PFSK-1 (cell line): ENCODE measurements around the gene SUN5.

Source experiments
- FOXP2 ChIP-seq: optimal IDR thresholded peaks from 2 replicates; pipeline ENCODE3; 2011; ENCODE audit warnings: borderline replicate concordance, control low read depth, inconsistent platforms; ENCODE audit not compliant: insufficient read depth; ENCODE audit errors: extremely low read length, extremely low read depth
- POLR2AphosphoS5 ChIP-seq: IDR thresholded peaks from 2 replicates; pipeline ENCODE4 v1.6.1; 2012; ENCODE audit warnings: low read depth, mild to moderate bottlenecking, control low read depth, low read length, moderate library complexity
- REST ChIP-seq, 2 experiments: IDR thresholded peaks; 2 replicates each; pipeline versions ENCODE4 v1.6.1 to v1.8.0; 2011 to 2012; ENCODE audit warnings: low read depth in 2 of 2, low read length in 2 of 2, control low read depth in 1 of 2, inconsistent platforms in 1 of 2, mild to moderate bottlenecking in 1 of 2, moderate library complexity in 1 of 2; ENCODE audit not compliant: insufficient read depth in 1 of 2
- SIN3A ChIP-seq: IDR thresholded peaks from 2 replicates; pipeline ENCODE4 v1.6.1; 2012; ENCODE audit warnings: mild to moderate bottlenecking, low read length, moderate library complexity, borderline replicate concordance; ENCODE audit not compliant: insufficient read depth
- TAF1 ChIP-seq: IDR thresholded peaks from 2 replicates; pipeline ENCODE4 v1.6.1; 2012; ENCODE audit warnings: low read length, control low read depth, borderline replicate concordance; ENCODE audit not compliant: insufficient read depth

The SUN5 gene

GRCh38 chr20:32991792-32992641 lies 12.2 kb downstream of the SUN5 start:
- no peak for TF ChIP-seq POLR2AphosphoS5
- TF ChIP-seq REST (IDR thresholded peaks at IDR 0.05; ENCODE audit: insufficient read depth in 1 of 2, low read depth in 2 of 2, low read length in 2 of 2): no peak
- TF ChIP-seq TAF1: no peak
- no peak for TF ChIP-seq FOXP2
- no peak for TF ChIP-seq SIN3A

GRCh38 chr20:32991383-32991782 lies 12.8 kb downstream of the SUN5 start:
- TF ChIP-seq REST (IDR thresholded peaks at IDR 0.05; ENCODE audit: insufficient read depth in 1 of 2, low read depth in 2 of 2, low read length in 2 of 2) (no peak), POLR2AphosphoS5 (no peak), FOXP2 (no peak), TAF1 (no peak), SIN3A (no peak)

GRCh38 chr20:32990426-32990825 lies 13.8 kb downstream of the SUN5 start:
- no peak for TF ChIP-seq REST (IDR thresholded peaks at IDR 0.05; ENCODE audit: insufficient read depth in 1 of 2, low read depth in 2 of 2, low read length in 2 of 2)
- no peak for TF ChIP-seq SIN3A
- no peak for TF ChIP-seq TAF1
- TF ChIP-seq POLR2AphosphoS5: no peak
- no peak for TF ChIP-seq FOXP2

DNA sequence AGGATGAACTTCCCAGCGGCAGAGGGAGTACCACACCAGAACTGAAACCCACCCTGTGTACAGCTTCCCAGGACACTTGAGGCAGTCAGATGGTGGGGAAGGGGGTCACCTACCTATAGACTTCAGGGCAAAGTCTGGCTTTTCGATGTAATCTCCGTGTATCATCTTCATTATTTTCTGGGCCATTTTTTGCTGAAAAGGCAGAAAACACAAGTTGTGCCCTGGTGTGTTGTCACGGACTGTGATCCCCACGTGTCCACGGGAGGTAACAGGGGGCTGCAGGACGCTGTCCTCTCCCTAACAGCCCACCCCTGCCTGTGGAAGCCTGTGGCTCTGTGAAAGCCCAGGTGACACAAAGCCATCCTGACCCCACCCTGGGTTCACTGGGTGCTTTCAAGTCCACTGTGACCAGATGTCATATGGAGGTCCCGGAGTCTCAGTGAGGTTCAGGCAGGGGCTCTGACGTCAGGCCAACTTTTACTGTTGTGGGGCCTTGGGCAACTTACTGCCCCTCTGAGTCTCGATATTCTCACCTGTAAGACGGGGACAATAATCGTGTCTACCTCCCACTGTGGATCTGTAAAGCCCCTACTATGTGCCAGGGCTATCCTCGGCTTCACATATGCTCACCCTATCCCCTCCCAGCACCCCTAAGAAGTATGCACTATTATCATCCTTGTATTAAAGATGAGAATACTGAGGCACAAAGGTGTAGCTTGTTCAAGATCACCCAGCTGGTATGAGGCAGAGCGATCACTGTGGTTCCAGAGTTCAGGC lies 14.5 kb downstream of the SUN5 start:
- TF ChIP-seq SIN3A (no peak), POLR2AphosphoS5 (no peak), TAF1 (no peak), REST (IDR thresholded peaks at IDR 0.05; ENCODE audit: insufficient read depth in 1 of 2, low read depth in 2 of 2, low read length in 2 of 2) (no peak), FOXP2 (no peak)
